Peyer's patch (tissue), 4 donors: ENCODE results near the gene TMEM183A. TPM values are rescaled to one million over a fixed set of nuclear protein-coding genes. Genes with fewer than 3 reads are reported as not detected.

ENCODE experiments used
- DNase-seq, 3 donors: peaks; one replicate each; pipeline ENCODE4 v3.0.0-alpha.2; 2017 to 2019
- H3K27ac ChIP-seq, 4 donors: fragments of 200-600 bp; sonication (generic); one replicate each; pipeline ENCODE4 v1.5.1; 2016 to 2019
- H3K27me3 ChIP-seq, 2 donors: fragments of 200-600 bp; sonication (generic); one replicate each; pipeline ENCODE4 v1.5.1; 2019
- H3K36me3 ChIP-seq, 3 donors: fragments of 200-600 bp; sonication (generic); one replicate each; pipeline ENCODE4 v1.5.1; 2016 to 2019
- H3K4me1 ChIP-seq, 4 donors: fragments of 200-600 bp; sonication (generic); one replicate each; pipeline ENCODE4 v1.5.1; 2016 to 2019
- H3K4me3 ChIP-seq, 4 donors: fragments of 200-600 bp; sonication (generic); 1 replicate in 3 of 4; 2 replicates in 1 of 4; pipeline ENCODE4 v1.5.1; 2016 to 2019; ENCODE audit warnings: mild to moderate bottlenecking in 1 of 4
- H3K9me3 ChIP-seq, 4 donors: fragments of 200-600 bp; sonication (generic); one replicate each; pipeline ENCODE4 v1.5.1; 2016 to 2019; ENCODE audit warnings: mild to moderate bottlenecking in 1 of 4
- CTCF ChIP-seq, 6 experiments: fragments of 450-650 bp in 4 of 6; fragments of 200-600 bp in 2 of 6; sonication (generic) in 1 of 6; IDR thresholded peaks; one replicate each; pipeline ENCODE4 v1.5.1; 2017 to 2019; ENCODE audit warnings: antibody characterized with exemption in 6 of 6, mild to moderate bottlenecking in 3 of 6, moderate library complexity in 1 of 6
- POLR2A ChIP-seq, 2 donors: fragments of 450-650 bp; IDR thresholded peaks; one replicate each; pipeline ENCODE4 v1.5.1; 2017; ENCODE audit warnings: antibody characterized with exemption in 2 of 2, mild to moderate bottlenecking in 2 of 2, moderate library complexity in 2 of 2
- total RNA-seq, 4 donors: library from RNA; depleted of rRNA; stranded (reverse); fragments of >200 nt; gene quantifications; one replicate each; pipeline ENCODE4 v1.1.0, GENCODE V29; 2016

Gene TMEM183A
- total RNA-seq, 4 donors from 2014 or later = 65.4 to 91.6 (median 80.4) TPM

- H3K4me3 ChIP-seq = no peak overlapping the region
- peak; percentile 52 to 87 (median 72) for DNase-seq
- H3K27me3 ChIP-seq = no peaks in the 10 kb centered on the region
- no peaks in the 10 kb centered on the region for H3K36me3 ChIP-seq
- H3K9me3 ChIP-seq = no peaks in the 10 kb centered on the region
- H3K4me1 ChIP-seq = no peaks in the 10 kb centered on the region
- H3K27ac ChIP-seq = peak overlapping the region in 1 of 4 donors; percentile 23
- no peak for TF ChIP-seq POLR2A (IDR thresholded peaks at IDR 0.05)
- peak; percentile 32 to 88 (median 84) for TF ChIP-seq CTCF (IDR thresholded peaks at IDR 0.05)
Measured at GRCh38 chr1:203038891-203039608, 31.9 kb downstream of the TMEM183A start.

- no peaks in the 10 kb centered on the region for H3K36me3 ChIP-seq
- H3K27ac ChIP-seq = no peak overlapping the region
- no peaks in the 10 kb centered on the region for H3K27me3 ChIP-seq
- TF ChIP-seq CTCF (IDR thresholded peaks at IDR 0.05) (no peak), POLR2A (IDR thresholded peaks at IDR 0.05) (no peak)
- H3K4me1 ChIP-seq = no peaks in the 10 kb centered on the region
- no peak overlapping the region for H3K4me3 ChIP-seq
- no peaks in the 10 kb centered on the region for H3K9me3 ChIP-seq
- no peak for DNase-seq
Measured at GRCh38 chr1:203039609-203040512, 32.7 kb downstream of the TMEM183A start.

- Histone ChIP-seq H3K4me3 (no peak overlapping the region), H3K36me3 (no peaks in the 10 kb centered on the region), H3K27ac (no peak overlapping the region), H3K4me1 (no peaks in the 10 kb centered on the region), H3K9me3 (no peaks in the 10 kb centered on the region), H3K27me3 (no peaks in the 10 kb centered on the region)
- DNase-seq = no peak
- TF ChIP-seq POLR2A (IDR thresholded peaks at IDR 0.05) (no peak), CTCF (IDR thresholded peaks at IDR 0.05) (no peak)
Measured at GRCh38 chr1:203040513-203041275, 33.5 kb downstream of the TMEM183A start.

- H3K27me3 ChIP-seq = no peaks in the 10 kb centered on the region
- no peaks in the 10 kb centered on the region for H3K36me3 ChIP-seq
- H3K4me1 ChIP-seq = no peaks in the 10 kb centered on the region
- no peak overlapping the region for H3K4me3 ChIP-seq
- H3K27ac ChIP-seq = no peak overlapping the region
- DNase-seq = peak in 1 of 3 donors; percentile 12
- TF ChIP-seq CTCF (IDR thresholded peaks at IDR 0.05) (no peak), POLR2A (IDR thresholded peaks at IDR 0.05) (no peak)
- no peaks in the 10 kb centered on the region for H3K9me3 ChIP-seq
Measured at GRCh38 chr1:203041351-203041932, 34.3 kb downstream of the TMEM183A start.
